Activated T-cell treated with anti-CD3 and anti-CD28 coated beads for 48 hours (primary cell): ENCODE data around the gene WFDC11.

Source experiments
- DNase-seq: peaks from one replicate; pipeline ENCODE4 v3.0.0-alpha.2; 2020; ENCODE audit warnings: low read depth

Gene WFDC11

DNA sequence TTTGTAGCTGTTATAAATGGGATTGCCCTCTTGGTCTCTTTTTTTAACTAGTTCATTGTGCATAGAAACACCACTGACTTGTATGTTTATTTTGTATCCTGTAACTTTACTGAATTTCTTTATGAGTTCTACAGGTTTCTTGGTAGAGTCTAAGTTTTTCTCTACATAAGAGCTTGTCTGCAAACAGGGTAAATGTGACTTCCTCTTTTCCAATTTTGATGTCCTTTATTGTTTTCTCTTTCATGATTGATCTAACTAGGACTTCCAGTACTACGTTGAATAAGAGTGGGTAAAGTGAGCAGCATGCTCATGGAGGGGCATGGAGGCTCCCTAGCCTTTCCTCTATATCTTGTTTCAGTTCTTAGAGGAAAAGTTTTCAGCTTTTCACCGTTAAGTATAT, 43.5 kb downstream of the WFDC11 start:
- DNase-seq = no peak

GRCh38 chr20:45621593-45621992, 48.4 kb downstream of the WFDC11 start:
- no peak for DNase-seq

DNA sequence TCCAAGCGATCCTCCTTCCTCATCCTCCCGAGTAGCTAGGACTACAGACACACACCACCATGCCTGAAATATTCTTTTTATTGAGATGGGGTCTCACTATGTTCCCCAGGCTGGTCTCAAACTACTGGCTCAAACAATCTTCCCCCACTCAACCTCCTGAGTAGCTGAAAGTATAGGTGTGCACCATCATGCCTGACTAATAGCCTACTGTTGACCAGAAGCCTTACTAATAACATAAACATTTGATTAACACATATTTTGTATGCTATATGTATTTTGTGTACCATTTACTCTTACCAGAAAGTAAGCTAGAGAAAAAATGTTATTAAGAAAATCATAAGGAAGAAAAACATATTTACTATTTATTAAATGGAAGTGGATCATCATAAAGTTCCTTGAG, 52.4 kb downstream of the WFDC11 start:
- no peak for DNase-seq

GRCh38 chr20:45612314-45612713, 57.7 kb downstream of the WFDC11 start:
- DNase-seq = no peak

- DNase-seq = peak; percentile 49
Observed at GRCh38 chr20:45611054-45611453, 59.0 kb downstream of the WFDC11 start.

DNA sequence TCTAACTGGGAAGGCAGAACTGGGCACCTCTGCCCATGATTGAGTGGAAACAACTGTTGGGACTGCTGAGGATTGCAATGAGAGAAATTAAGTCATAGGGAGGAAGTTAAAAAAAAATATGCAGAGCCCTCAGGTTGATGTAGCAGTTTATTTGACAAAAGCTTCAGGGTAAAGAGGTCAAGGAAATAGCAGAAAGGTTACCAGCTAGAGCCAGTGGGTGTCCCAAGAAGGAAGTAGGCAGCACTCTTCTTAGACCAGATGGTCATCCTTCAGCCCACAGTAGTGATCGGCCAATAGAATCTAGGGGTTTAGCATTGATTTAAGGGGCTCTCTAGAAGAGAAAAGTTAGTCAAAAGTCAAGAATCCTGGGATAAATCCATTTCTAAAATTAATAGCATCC, 62.2 kb downstream of the WFDC11 start:
- DNase-seq = no peak
